HG03060 (cell line): ENCODE results near the gene NETO1.

ENCODE experiments used
- ATAC-seq: cut with Tn5 transposase; IDR thresholded peaks from one replicate; pipeline ENCODE4 v1.9.1; 2021; ENCODE audit warnings: low read depth, moderate number of reproducible peaks; ENCODE audit not compliant: unreplicated experiment

The NETO1 gene

GRCh38 chr18:72847771-72848170 is 20.0 kb downstream of the NETO1 start:
- no peak for ATAC-seq

- no peak for ATAC-seq
These were observed 20.9 kb downstream of the NETO1 start for GRCh38 chr18:72846736-72847533.

- ATAC-seq, result no peak
These were observed 24.0 kb downstream of the NETO1 start for GRCh38 chr18:72843743-72844142.

- ATAC-seq, result no peak
These were observed 27.7 kb downstream of the NETO1 start for GRCh38 chr18:72840109-72840508.

- no peak for ATAC-seq
These were observed 33.1 kb downstream of the NETO1 start for GRCh38 chr18:72834731-72835130.

GRCh38 chr18:72833471-72833870 is 34.3 kb downstream of the NETO1 start:
- no peak for ATAC-seq

GRCh38 chr18:72830109-72830508 is 37.7 kb downstream of the NETO1 start:
- ATAC-seq, result no peak

GRCh38 chr18:72828601-72829000 is 39.2 kb downstream of the NETO1 start:
- ATAC-seq, result no peak

DNA sequence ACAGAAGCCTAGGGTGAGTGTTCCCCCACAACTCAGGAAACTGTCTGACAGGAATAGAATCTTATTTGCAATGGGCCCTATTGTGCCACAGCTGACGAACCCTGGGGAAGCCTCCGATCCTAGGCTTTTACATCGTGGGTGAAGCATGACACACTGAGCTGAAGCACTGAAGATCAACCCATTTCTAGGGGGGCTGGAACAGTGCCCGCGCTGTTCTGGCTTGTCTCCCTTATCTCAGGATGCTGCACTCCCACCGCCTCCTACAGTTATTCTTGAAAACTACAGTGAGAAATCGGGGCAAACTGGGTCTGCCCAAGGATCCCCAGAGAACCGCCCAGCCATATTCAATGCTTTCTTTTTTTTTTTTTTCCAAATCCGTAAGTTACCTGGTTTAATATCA is 41.1 kb downstream of the NETO1 start:
- no peak for ATAC-seq

- no peak for ATAC-seq
These were observed 44.4 kb downstream of the NETO1 start for GRCh38 chr18:72823345-72823744.

DNA sequence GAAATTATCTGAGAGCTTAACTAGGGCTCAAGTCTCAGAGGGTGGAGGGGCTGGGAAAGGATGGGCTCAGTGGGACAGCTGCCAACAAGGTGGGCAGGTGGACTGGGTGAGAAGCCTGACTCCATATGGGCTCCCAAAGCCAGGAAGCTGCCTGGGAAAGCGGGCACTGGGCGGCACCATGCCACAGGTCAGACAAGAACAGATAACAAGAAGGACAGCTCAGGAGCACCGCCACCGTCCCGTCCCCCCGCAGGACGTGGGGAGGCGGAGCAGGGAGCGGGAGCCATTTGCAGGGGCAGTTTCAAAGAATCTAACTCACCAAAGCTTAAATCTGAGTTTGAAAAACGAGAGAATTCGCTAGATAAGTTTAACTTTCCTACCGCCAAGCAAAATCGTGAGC is 45.6 kb downstream of the NETO1 start:
- no peak for ATAC-seq

DNA sequence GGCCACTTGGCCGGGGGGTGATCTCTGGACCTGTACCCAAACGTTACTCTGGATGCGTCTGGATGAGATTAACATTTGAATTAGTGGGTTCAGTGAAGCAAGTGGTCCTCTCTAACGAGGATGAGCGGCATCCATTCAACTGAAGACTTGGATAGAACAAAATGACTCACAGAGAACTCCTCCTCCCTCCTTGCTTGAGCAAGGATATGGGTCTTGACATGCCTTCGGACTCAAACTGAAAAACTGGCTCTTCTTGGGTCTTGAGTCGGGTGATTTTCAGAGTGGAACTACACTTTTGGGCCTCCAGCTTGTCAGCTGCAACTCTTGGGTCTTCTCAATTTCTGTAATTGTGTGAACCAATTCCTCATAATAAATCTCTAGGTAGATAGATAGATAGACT is 47.2 kb downstream of the NETO1 start:
- no peak for ATAC-seq

GRCh38 chr18:72819050-72819449 is 48.7 kb downstream of the NETO1 start:
- no peak for ATAC-seq

DNA sequence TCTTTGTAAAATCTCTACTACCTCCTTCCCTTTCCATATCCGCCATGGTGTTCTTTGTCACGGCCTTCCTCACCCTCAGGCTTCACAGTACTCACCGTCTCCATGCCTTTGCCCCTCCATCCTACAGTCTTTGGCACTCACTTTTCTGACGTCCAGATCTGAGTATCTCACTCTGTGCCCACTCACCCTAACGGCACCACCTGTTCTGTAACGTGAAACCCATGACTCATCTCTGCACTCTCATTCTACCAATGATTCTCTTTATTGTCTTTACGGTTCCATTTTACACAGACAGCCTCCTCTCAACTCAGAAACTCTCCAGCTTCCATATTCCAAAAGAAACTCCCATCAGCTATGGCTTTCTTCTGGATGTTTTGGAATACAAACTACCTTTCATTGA is 56.7 kb downstream of the NETO1 start:
- ATAC-seq, result no peak

DNA sequence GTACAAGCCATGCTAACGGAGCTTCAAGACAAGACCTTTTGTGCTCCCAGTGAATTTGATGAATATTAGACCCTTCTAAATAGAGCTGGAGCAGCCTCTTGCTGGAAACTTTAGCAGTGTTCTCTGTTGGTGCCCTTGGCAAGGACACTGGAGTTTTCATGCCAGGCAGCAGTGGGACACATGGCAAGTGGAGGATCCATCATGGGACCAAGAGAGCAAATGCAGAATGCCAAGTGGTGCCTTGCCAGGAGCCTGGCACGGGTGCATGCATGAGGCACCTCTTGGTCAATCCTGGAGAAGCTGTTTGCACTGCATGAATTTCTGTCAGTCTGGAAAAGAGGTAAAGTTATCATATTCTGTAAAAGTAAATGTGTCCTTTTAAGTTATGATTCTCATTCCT is 59.1 kb downstream of the NETO1 start:
- no peak for ATAC-seq

DNA sequence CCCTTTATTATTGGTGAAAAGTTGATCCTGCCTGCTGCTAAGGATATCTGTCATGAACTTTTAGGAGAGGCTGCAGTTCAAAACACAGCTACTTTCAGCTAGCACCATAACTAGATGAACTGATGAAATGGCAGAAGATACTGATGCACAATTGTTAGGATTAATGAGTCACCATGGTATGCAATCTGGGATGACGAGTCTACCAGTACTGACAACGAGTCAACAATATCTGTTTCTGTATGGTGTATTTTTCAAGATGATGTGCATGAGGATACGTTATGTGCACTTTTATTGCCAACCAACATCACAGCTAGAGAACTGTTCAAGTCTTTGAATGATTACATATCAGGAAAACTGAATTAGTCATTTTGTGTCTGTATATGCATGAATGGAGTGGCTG is 68.7 kb downstream of the NETO1 start:
- ATAC-seq, result no peak

GRCh38 chr18:72783530-72783929 is 84.3 kb downstream of the NETO1 start:
- no peak for ATAC-seq

GRCh38 chr18:72774914-72775313 is 92.9 kb downstream of the NETO1 start:
- no peak for ATAC-seq

GRCh38 chr18:72772916-72773315 is 94.9 kb downstream of the NETO1 start:
- ATAC-seq, result no peak

DNA sequence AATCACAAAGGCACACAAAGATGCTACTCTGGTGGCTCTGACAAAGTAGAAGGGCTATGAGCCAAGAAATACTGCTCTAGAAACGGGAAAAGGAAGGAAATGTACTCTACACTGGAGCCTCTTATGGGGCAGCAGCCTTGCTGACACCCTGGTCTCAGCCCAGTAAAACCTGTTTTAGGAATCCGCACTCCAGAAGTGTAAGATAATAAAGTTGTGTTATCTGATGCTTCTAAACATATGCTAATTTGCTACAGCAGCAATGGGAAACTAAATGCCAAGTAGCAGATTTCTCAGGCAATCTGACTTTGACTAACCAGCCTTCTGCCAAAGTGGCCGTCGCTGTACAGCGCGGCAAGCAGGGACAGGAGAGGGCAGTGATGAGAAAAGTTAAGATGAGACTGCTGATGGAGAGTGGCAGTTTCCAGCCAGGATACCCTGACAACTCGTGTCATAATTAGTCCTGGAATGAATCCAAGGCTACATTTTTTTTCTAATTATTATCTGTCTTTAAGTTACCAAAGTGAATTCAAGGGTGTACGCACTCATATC is 99.0 kb downstream of the NETO1 start:
- no peak for ATAC-seq

DNA sequence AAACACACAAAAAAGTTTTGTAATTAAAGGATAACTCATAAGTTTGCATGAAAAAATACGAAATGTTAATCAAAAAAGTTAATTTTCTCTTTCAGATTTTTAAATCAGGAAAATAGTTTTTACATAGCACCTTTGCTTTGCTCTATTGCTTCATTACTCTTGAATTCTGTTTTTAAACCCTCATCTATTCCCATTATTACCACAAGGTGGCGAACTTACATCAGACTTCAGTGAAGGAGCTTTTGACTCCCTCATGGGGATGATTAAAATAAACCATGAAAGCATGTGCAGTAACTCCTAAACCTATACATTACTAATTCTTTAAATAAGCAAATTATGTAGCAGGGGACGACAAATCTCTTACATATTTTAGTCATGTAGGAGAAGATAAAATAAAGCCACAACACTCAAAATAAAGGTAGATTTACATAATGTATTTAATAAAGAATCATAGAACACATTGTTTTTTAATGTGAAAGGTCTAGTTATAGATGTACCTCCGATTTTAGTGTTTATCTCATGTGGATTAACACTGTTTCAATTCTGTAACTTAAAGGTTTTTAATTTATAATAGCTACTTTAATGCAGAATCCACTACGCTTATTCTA is 105.2 kb downstream of the NETO1 start:
- peak; percentile 77 for ATAC-seq

DNA sequence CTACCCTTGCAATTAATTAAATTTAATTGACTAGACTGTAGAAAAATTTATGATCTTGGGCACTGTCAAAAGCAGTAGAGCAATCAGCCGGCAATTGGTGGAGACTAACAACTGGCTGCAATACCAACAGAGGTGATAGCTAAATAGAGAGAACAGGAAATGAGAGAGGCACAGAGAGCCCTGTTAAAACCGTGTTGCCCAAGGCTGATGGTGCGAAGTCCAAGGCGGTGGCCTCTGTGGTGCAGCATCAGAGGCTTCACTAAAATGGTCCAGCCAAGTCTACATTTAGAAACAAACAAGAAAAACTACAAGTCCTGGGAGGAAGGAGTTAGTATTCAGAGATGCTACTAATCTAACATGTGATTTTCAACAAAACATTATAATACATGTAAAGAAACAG is 115.6 kb downstream of the NETO1 start:
- no peak for ATAC-seq
